ENCODE results near the gene CDC16. TPM values are rescaled to one million over a fixed set of nuclear protein-coding genes. Genes with fewer than 3 reads are reported as not detected.

CDC16 gene
- 42.7 to 46.1 TPM (median 43.5 TPM) in 5 replicates for total RNA-seq (2022; extraction: Qiagen RNA extraction)

GRCh38 chr13:114234645-114235421 is at the start of gene CDC16:
CDC16 (plus strand) TSS chr13:114234897; CDS start chr13:114235085, 188 bp downstream.

GRCh38 chr13:114281351-114282040 is 46.8 kb downstream of the CDC16 start, which contains the start of gene UPF3A:
UPF3A (plus strand) TSS chr13:114281601; CDS start chr13:114281640, 39 bp downstream.

GRCh38 chr13:114314074-114314912 is 79.6 kb downstream of the CDC16 start, which contains the start of gene CHAMP1:
CHAMP1 (plus strand) TSS chr13:114314503; CDS start chr13:114323843, 9,340 bp downstream.

Other genes with a start within 250 kb of the CDC16 start
- 8.5 to 11.6 TPM (median 10.0 TPM) in 5 replicates for gene RASA3, start 102.3 kb upstream of the CDC16 start, total RNA-seq (2022; extraction: Qiagen RNA extraction)
- not detected in 5 replicates for gene CFAP97D2, start 55.6 kb upstream of the CDC16 start, total RNA-seq (2022; extraction: Qiagen RNA extraction)
- 36.7 to 37.7 TPM (median 37.0 TPM) in 5 replicates for gene UPF3A, start 46.7 kb downstream of the CDC16 start, total RNA-seq (2022; extraction: Qiagen RNA extraction)
- gene CHAMP1, start 79.6 kb downstream of the CDC16 start, total RNA-seq (2022; extraction: Qiagen RNA extraction) = 19.8 to 29.7 TPM (median 26.6 TPM) in 5 replicates